B cell (primary cell): ENCODE results near the gene RHEBL1. TPM values are rescaled to one million over a fixed set of nuclear protein-coding genes. Genes with fewer than 3 reads are reported as not detected.

Source experiments
- ATAC-seq: fragments of 200-7000 bp; cut with Tn5 transposase; one replicate; pipeline ENCODE4 v1.10.0; 2021; ENCODE audit warnings: low read depth, mild to moderate bottlenecking, moderate number of reproducible peaks, moderate library complexity
- CTCF ChIA-PET: fragments of 350-600 bp; sonication (Branson Sonifier 250); formaldehyde crosslinking; loops from one replicate; lab custom pipeline; 2021; ENCODE audit warnings: antibody characterized with exemption, inconsistent platforms; lab: Charles Lee
- POLR2A ChIA-PET: fragments of 350-600 bp; sonication (Branson Sonifier 250); formaldehyde crosslinking; loops from one replicate; lab custom pipeline; 2021; ENCODE audit warnings: antibody characterized with exemption; lab: Charles Lee
- DNase-seq: peaks from one replicate; pipeline ENCODE4 v3.0.0; 2013
- H2AFZ ChIP-seq: 2 replicates; pipeline ENCODE4 v1.6.1; 2012; ENCODE audit warnings: mild to moderate bottlenecking, low read depth, low read length; ENCODE audit not compliant: insufficient read depth, poor library complexity, severe bottlenecking
- H3K27ac ChIP-seq, 2 donors: 1 replicate in 1 of 2; 2 replicates in 1 of 2; pipeline ENCODE4 v1.5.1; 2012 to 2013; ENCODE audit warnings: low read length in 2 of 2, mild to moderate bottlenecking in 2 of 2, moderate library complexity in 1 of 2
- H3K27me3 ChIP-seq, 4 experiments: fragments of 200-600 bp in 1 of 4; sonication (generic) in 1 of 4; replicated peaks in 1 of 4; 1 replicate in 2 of 4; 2 replicates in 2 of 4; pipeline versions ENCODE4 v1.6.1 to v1.7.0; 2013 to 2016; ENCODE audit warnings: low read length in 3 of 4, mild to moderate bottlenecking in 2 of 4, mixed read lengths in 1 of 4, moderate library complexity in 1 of 4; ENCODE audit not compliant: insufficient read depth in 4 of 4, control insufficient read depth in 3 of 4; ENCODE audit errors: control extremely low read depth in 1 of 4
- H3K36me3 ChIP-seq, 2 experiments: replicated peaks in 1 of 2; 1 replicate in 1 of 2; 2 replicates in 1 of 2; pipeline versions ENCODE4 v1.6.1 to v1.7.1; 2013; ENCODE audit warnings: low read length in 1 of 2; ENCODE audit not compliant: insufficient read depth in 2 of 2, control insufficient read depth in 1 of 2; ENCODE audit errors: control extremely low read depth in 1 of 2, extremely low read depth in 1 of 2
- H3K4me1 ChIP-seq, 2 donors: fragments of 200-600 bp in 1 of 2; sonication (generic) in 1 of 2; 1 replicate in 1 of 2; 2 replicates in 1 of 2; pipeline versions ENCODE4 v1.5.1 to v1.6.1; 2013 to 2017; ENCODE audit warnings: low read length in 2 of 2; ENCODE audit not compliant: control insufficient read depth in 2 of 2, insufficient read depth in 2 of 2
- H3K4me2 ChIP-seq: replicated peaks from 2 replicates; pipeline ENCODE3; 2012; ENCODE audit warnings: mild to moderate bottlenecking, low read depth, low read length; ENCODE audit not compliant: poor library complexity, severe bottlenecking
- H3K4me3 ChIP-seq, 5 experiments: fragments of 200-600 bp in 1 of 5; sonication (generic) in 1 of 5; 1 replicate in 3 of 5; 2 replicates in 2 of 5; pipeline versions ENCODE4 v1.5.1 to v1.7.0; 2011 to 2016; ENCODE audit warnings: low read length in 4 of 5, mild to moderate bottlenecking in 4 of 5, low read depth in 2 of 5, control low read depth in 1 of 5, moderate library complexity in 1 of 5; ENCODE audit not compliant: insufficient read depth in 1 of 5; ENCODE audit errors: control extremely low read depth in 1 of 5, extremely low read depth in 1 of 5
- H3K79me2 ChIP-seq: fragments of 200-600 bp; sonication (generic); one replicate; pipeline ENCODE4 v1.6.0; 2016; ENCODE audit warnings: low read length; ENCODE audit not compliant: control insufficient read depth, insufficient read depth
- H3K9ac ChIP-seq: fragments of 200-600 bp; sonication (generic); 2 replicates; pipeline ENCODE4 v1.6.1; 2017; ENCODE audit warnings: mild to moderate bottlenecking, low read length, moderate library complexity
- H3K9me3 ChIP-seq, 3 donors: one replicate each; pipeline versions ENCODE4 v1.6.1 to v1.7.1; 2013; ENCODE audit warnings: low read length in 2 of 3; ENCODE audit not compliant: control insufficient read depth in 2 of 3, insufficient read depth in 1 of 3; ENCODE audit errors: control extremely low read depth in 1 of 3
- H4K20me1 ChIP-seq: 2 replicates; pipeline ENCODE4 v1.6.0; 2012; ENCODE audit warnings: mild to moderate bottlenecking, low read length; ENCODE audit not compliant: insufficient read depth, control insufficient read depth, poor library complexity, severe bottlenecking
- H3K27ac Mint-ChIP-seq: one replicate; pipeline ENCODE4 v1.8.0; 2021; ENCODE audit warnings: mixed read lengths
- H3K27me3 Mint-ChIP-seq: one replicate; pipeline ENCODE4 v1.8.0; 2021; ENCODE audit warnings: mixed read lengths
- H3K4me1 Mint-ChIP-seq: one replicate; pipeline ENCODE4 v1.8.0; 2021; ENCODE audit warnings: mixed read lengths
- H3K4me3 Mint-ChIP-seq: one replicate; pipeline ENCODE4 v1.8.0; 2021; ENCODE audit warnings: mixed read lengths
- H3K9me3 Mint-ChIP-seq: one replicate; pipeline ENCODE4 v1.8.0; 2022; ENCODE audit warnings: mixed read lengths; ENCODE audit not compliant: insufficient read depth
- EZH2 ChIP-seq: IDR thresholded peaks from 2 replicates; pipeline ENCODE4 v1.6.1; 2012; ENCODE audit warnings: borderline replicate concordance, low read depth, mild to moderate bottlenecking, moderate library complexity, low read length; ENCODE audit not compliant: insufficient read depth, poor library complexity, severe bottlenecking
- WGBS: methylation state at CpG from one replicate; pipeline ENCODE4 v1.1.5; 2013; ENCODE audit warnings: missing lambda C conversion rate; ENCODE audit not compliant: insufficient coverage; 5-methylcytosine and 5-hydroxymethylcytosine counted together
- intact Hi-C: fragments of 100-400 bp; cut with micrococcal nuclease; formaldehyde crosslinking; loops from one replicate; pipeline ENCODE4 v1.10.0; 2022
- polyA plus RNA-seq: library from polyadenylated mRNA; depleted of rRNA; stranded (reverse); fragments of >200 nt; gene quantifications from 2 replicates; pipeline ENCODE4 v1.2.3, GENCODE V29; 2012
- total RNA-seq, 2 donors: library from RNA; stranded (reverse); fragments of 120-200 nt in 1 of 2; gene quantifications; 1 replicate in 1 of 2; 2 replicates in 1 of 2; pipeline versions ENCODE4 v1.2.3 to v1.2.4, GENCODE V29; 2013 to 2022
- TF ChIP-seq, protein P1 (sequence below): fragments of 200-600 bp; IDR thresholded peaks from one replicate; pipeline ENCODE4 v1.8.0; 2022; ENCODE audit warnings: antibody characterized with exemption, mild to moderate bottlenecking

The RHEBL1 gene
- total and polyA plus RNA-seq, 2 donors (not counting 1 experiment from before 2014, with no cell fraction given): 3.0 to 6.1 TPM

DNA sequence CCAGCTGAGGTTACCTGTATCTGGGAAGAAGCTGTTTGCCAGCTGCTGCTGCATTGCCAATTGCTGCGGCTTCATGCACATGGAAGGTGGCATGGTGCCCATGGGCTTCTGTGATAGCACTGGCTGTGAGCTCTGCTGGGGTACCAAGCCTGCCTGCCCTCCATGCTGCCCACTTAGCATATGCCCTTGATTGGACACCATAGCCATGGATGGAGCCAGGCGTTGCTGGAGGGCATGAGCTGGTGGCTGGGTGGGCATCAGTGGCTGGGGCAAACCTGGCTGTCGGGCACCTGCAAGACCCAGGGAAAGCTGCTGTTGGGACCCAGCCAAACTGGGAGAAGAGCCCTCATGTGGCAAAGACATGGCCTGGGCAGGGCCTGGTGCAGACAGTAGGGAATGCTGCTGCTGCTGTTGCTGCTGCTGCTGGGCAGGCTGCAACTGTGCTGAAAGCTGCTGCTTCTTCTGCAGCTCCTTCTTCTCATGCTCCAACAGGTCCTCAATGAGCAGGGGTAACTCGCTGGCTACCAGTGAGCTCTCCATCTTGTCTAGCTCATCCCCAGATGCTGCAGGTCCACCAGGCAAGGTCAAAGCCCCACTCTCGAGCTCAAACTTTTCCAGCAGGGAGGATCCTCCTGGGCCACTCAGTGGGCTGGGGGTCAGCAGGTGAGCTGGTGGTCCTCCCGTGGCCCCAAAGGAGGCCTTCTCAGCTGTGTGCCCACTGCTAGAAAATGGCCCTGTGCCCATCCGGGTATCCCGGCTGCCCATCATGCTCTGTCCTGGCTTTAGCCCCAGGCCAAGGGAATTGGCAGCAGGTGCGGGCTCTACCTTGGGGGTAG, 32.5 kb downstream of the RHEBL1 start:
- Mint-ChIP-seq H3K4me3 (no peak overlapping the region), H3K27ac (no peak overlapping the region), H3K9me3 (no peaks in the 10 kb centered on the region), H3K4me1 (no peaks in the 10 kb centered on the region), H3K27me3 (no peaks in the 10 kb centered on the region)
- Histone ChIP-seq H3K4me1 (no peaks in the 10 kb centered on the region), H3K27ac (no peak overlapping the region), H3K27me3 (no peaks in the 10 kb centered on the region), H3K9ac (no peak overlapping the region), H3K79me2 (peaks cover 16% of the 10 kb centered on the region), H3K36me3 (peaks cover 0 to 83% of the 10 kb centered on the region in 2 experiments), H4K20me1 (peaks cover 22% of the 10 kb centered on the region), H2AFZ (no peak overlapping the region), H3K4me3 (no peak overlapping the region), H3K4me2 (no peak overlapping the region), H3K9me3 (no peaks in the 10 kb centered on the region)
- 100% methylated on average over 6 of the region's 9 CpGs for WGBS
- ATAC-seq (no peak), DNase-seq (no peak)
- CTCF ChIA-PET: interaction anchor here (0.8 kb wide), 1 partner anchor 44 kb away, joined by 3 read pairs; no protein-coding TSS in a partner anchor
- intact Hi-C loops: no loop called here
- no peak for TF ChIP-seq EZH2
- TF ChIP-seq, protein P1, sequence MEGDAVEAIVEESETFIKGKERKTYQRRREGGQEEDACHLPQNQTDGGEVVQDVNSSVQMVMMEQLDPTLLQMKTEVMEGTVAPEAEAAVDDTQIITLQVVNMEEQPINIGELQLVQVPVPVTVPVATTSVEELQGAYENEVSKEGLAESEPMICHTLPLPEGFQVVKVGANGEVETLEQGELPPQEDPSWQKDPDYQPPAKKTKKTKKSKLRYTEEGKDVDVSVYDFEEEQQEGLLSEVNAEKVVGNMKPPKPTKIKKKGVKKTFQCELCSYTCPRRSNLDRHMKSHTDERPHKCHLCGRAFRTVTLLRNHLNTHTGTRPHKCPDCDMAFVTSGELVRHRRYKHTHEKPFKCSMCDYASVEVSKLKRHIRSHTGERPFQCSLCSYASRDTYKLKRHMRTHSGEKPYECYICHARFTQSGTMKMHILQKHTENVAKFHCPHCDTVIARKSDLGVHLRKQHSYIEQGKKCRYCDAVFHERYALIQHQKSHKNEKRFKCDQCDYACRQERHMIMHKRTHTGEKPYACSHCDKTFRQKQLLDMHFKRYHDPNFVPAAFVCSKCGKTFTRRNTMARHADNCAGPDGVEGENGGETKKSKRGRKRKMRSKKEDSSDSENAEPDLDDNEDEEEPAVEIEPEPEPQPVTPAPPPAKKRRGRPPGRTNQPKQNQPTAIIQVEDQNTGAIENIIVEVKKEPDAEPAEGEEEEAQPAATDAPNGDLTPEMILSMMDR: no peak
- POLR2A ChIA-PET: no interaction called here

DNA sequence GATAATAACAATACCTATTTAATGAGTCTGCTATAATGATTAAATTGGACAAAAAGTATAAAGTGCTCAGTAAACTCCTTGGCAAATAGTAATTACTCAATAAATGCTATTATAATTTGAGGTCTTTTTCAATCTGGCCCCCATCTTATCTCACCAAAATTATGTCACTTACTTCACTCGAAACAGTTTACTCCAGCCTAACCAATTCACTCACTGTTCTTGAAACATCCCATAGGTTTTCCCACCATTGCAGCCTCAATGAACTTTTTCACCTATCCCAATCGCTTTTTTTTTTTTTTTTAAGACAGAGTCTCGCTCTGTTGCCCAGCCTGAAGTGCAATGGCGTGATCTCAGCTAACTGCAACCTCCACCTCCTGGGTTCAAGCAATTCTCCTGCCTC, 33.8 kb downstream of the RHEBL1 start:
- intact Hi-C loops: no loop called here
- 75% methylated on average over 2 of the region's 4 CpGs for WGBS
- POLR2A ChIA-PET: no interaction called here

More for the DNA sequence above, 33.8 kb downstream of the RHEBL1 start:
- Mint-ChIP-seq H3K27me3 (no peaks in the 10 kb centered on the region), H3K27ac (no peak overlapping the region), H3K4me1 (no peaks in the 10 kb centered on the region), H3K9me3 (no peaks in the 10 kb centered on the region), H3K4me3 (no peak overlapping the region)
- Histone ChIP-seq H3K36me3 (peaks cover 0 to 75% of the 10 kb centered on the region in 2 experiments), H3K27me3 (no peaks in the 10 kb centered on the region), H3K4me2 (no peak overlapping the region), H3K4me1 (no peaks in the 10 kb centered on the region), H3K79me2 (peaks cover 9% of the 10 kb centered on the region), H4K20me1 (peaks cover 25% of the 10 kb centered on the region), H3K9me3 (no peaks in the 10 kb centered on the region), H3K27ac (no peak overlapping the region), H2AFZ (no peak overlapping the region), H3K9ac (no peak overlapping the region), H3K4me3 (no peak overlapping the region)
- no peak for DNase-seq
- CTCF ChIA-PET: interaction anchor here (0.7 to 1.3 kb wide), 3 partner anchors 9 to 70 kb away, joined by 3 to 4 read pairs (median 3); no protein-coding TSS in a partner anchor
- ATAC-seq: no peak
- no peak for TF ChIP-seq EZH2
- TF ChIP-seq, protein P1: no peak
